Kidney epithelial cell (primary cell): ENCODE measurements around the gene PDCD11. TPM values are rescaled to one million over a fixed set of nuclear protein-coding genes. Genes with fewer than 3 reads are reported as not detected.
"Not testable (repeated sequence)": the region's sequence is repeated elsewhere in the genome, so short reads cannot be mapped to it uniquely, and the experiment has no call there.

Experiments
- DNase-seq: peaks from one replicate; pipeline ENCODE4 v3.0.0-alpha.2; 2010; ENCODE audit warnings: low read depth
- H3K27me3 ChIP-seq: 2 replicates; pipeline ENCODE4 v1.6.0; 2011; ENCODE audit warnings: low read length; ENCODE audit not compliant: control insufficient read depth, insufficient read depth
- H3K36me3 ChIP-seq: 2 replicates; pipeline ENCODE4 v1.5.1; 2011; ENCODE audit warnings: low read length; ENCODE audit not compliant: control insufficient read depth, insufficient read depth
- H3K4me3 ChIP-seq: 2 replicates; pipeline ENCODE4 v1.5.1; 2011; ENCODE audit warnings: low read depth, mild to moderate bottlenecking, control low read depth, low read length
- total RNA-seq: library from RNA; depleted of rRNA; stranded (reverse); fragments of >200 nt; gene quantifications from 2 replicates; pipeline ENCODE4 v1.2.3, GENCODE V29; 2015
- TF ChIP-seq, protein P1 (sequence below): IDR thresholded peaks from 2 replicates; pipeline ENCODE4 v1.5.1; 2011; ENCODE audit warnings: mild to moderate bottlenecking, moderate library complexity, low read length, control low read depth, inconsistent platforms; ENCODE audit not compliant: insufficient read depth, poor library complexity, severe bottlenecking

The PDCD11 gene
- total RNA-seq, 1 donor from 2014 or later = 53.0 TPM

DNA sequence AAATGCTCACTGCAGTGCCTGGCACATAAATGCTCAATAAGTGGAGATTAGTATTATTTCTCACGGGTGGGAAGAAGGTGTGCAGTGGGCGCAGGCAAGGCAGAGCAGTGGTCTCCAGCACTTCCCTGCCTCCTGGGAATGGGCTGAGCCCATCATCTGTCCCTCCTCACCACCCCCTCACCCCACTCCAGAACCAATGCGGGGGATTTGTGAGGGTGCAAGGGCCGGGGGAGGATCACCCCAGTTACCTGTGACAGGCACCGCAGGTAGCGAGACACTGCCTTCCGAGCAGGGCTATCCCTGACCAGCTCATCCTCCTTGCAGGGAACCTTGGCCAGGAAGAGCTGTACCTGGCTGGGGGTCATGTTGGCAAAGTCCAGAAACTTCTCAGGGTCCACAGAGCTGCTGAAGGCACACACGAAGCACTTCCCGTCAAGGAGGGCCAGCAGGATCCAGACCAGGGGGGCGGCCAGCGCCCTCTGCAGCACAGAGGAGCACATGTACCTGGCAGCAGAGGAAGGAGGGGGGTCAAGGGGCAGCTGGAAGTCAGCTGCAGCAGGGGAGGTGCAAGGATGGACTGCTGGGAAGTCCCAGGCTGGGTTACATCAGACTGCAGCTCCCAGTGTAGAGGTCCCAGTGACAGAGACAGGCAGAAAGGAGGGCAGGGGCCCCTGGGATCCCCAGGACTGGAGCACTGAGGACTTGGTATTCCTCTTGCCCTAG lies 79.8 kb downstream of the PDCD11 start:
- Histone ChIP-seq H3K4me3 (no peak overlapping the region), H3K27me3 (peaks cover 4% of the 10 kb centered on the region), H3K36me3 (no peaks in the 10 kb centered on the region)
- TF ChIP-seq, protein P1, sequence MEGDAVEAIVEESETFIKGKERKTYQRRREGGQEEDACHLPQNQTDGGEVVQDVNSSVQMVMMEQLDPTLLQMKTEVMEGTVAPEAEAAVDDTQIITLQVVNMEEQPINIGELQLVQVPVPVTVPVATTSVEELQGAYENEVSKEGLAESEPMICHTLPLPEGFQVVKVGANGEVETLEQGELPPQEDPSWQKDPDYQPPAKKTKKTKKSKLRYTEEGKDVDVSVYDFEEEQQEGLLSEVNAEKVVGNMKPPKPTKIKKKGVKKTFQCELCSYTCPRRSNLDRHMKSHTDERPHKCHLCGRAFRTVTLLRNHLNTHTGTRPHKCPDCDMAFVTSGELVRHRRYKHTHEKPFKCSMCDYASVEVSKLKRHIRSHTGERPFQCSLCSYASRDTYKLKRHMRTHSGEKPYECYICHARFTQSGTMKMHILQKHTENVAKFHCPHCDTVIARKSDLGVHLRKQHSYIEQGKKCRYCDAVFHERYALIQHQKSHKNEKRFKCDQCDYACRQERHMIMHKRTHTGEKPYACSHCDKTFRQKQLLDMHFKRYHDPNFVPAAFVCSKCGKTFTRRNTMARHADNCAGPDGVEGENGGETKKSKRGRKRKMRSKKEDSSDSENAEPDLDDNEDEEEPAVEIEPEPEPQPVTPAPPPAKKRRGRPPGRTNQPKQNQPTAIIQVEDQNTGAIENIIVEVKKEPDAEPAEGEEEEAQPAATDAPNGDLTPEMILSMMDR = peak; percentile 41
- DNase-seq = no peak

DNA sequence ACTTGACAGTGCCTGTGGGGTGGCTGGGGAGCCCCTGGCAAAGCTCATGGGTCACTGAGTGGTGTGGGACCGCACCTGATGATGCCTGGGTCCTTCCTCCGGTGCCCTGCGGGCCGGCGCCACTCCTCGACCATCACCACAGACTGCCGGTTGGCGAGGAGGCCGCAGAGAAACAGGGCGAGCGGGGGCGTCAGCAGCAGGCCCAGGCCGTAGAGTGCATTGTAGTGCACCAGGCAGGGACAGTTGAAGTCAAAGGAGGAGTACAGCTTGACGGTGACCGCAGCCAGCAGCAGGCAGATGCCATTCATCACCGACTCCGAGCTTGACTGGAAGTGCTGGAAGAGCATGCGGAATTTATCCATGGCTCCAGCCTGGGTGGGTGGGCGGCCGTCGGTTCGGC lies 82.2 kb downstream of the PDCD11 start:
- TF ChIP-seq, protein P1 = no peak
- H3K27me3 ChIP-seq = no peaks in the 10 kb centered on the region
- H3K4me3 ChIP-seq = no peak overlapping the region
- DNase-seq = no peak
- H3K36me3 ChIP-seq = no peaks in the 10 kb centered on the region

DNA sequence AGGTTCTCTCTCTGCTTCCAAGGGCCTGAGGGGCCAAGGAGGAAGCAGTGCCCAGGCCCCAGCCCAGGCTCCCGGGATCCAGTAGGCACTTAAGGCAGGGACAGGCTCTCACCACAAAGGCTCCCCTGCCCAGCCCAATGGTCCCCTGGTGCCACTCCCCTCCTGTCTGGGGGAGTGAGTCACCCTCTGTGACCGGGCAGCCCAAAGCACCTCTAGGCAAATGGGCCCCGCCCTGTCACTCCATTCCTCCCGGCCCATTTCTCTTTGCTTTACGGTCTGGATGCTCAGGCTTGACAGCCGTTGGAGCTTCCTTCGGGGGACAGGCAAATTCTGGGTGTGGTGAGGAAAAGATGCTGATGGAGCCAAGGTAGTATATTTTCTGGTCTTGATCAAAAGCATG lies 82.7 kb downstream of the PDCD11 start, which contains the start of gene CALHM3:
Gene CALHM3 (minus strand): TSS at position 106 of the 400 bp plus-strand sequence. CDS start 208 bp downstream, outside the sequence.
- Histone ChIP-seq H3K27me3 (no peaks in the 10 kb centered on the region), H3K36me3 (no peaks in the 10 kb centered on the region), H3K4me3 (no peak within 1 kb of the TSS)
- TF ChIP-seq, protein P1 = no peak
- DNase-seq = no peak

DNA sequence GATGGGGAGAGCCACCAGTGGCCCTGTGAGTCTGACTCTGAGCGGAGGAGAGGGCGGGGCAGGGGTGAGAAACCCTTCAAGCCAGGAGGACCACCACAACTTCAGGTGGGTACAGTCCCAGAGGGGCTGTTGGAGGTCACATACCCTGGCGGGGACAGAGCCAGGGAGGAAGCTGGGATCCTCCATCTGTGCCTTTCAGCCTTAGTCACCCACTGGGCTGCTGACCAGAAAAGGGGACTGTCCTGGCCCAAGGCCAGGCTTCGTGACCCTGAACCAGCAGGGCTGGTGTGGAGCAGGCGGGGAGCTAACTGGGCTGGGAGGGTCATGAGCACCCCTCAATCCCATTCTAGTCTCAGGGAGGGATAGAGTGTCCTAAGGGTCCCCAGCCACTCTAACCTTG lies 84.1 kb downstream of the PDCD11 start:
- no peaks in the 10 kb centered on the region for H3K36me3 ChIP-seq
- peaks cover 3% of the 10 kb centered on the region for H3K27me3 ChIP-seq
- DNase-seq = no peak
- no peak overlapping the region for H3K4me3 ChIP-seq
- TF ChIP-seq, protein P1 = no peak

DNA sequence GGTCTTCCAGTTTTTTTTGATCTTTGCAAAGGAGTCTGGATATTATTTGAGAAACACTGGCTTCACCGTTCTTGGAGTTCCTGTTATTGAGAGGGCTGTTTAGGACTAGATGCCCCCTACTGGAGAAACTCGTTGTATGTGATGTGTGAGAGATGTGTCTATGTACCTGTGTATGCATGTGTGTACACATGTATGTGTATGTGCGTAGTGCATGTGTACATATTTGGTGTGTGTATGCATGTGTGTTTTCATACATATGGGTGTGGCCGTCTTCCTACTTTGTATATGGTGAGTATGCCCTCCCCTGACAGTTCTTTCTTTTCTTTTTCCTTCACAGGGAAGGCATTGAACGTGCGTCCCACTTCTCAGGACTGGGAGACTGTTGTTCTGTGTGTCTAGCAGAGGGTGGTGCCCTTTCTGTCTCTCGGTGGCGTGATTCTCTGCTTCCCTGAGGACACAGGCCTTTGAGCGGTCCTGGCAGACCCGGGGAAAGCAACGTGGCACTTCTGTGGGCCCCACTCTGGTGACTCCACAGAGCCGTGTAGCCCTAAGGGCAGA lies 85.6 kb downstream of the PDCD11 start:
- H3K4me3 ChIP-seq = no peak overlapping the region
- DNase-seq = no peak

DNA sequence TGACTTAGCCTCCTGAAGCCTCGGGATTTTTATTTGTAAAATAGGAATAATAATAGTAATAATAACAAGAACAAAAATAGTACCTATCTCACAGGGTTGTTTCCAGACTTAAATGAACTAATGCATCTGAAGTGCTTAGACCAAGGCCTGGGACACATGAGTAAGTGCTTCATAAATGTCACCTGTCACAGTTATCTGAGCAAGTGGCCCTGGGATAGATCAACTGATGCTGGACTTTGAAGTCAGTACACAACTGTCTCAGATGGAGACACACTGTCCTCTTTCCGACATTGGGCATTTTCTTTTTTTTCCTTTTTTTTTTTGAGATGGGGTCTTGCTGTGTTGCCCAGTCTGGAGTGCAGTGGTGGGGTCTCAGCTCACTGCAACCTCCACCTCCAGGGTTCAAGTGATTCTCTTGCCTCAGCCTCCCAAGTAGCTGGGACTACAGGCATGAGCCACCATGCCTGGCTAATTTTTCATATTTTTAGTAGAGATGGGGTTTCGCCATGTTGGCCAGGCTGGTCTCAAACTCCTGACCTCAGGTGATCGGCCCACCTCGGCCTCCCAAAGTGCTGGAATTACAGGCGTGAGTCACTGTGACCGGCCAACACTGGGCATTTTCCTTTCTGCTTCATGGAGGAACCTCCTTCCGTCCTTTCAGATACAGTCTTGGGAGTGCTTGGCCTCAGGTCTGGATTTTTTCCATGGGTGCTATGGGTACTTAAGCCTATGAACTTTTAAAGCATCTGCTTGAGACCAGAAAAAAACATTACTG lies 90.4 kb downstream of the PDCD11 start:
- H3K27me3 ChIP-seq, H3K4me3 ChIP-seq, H3K36me3 ChIP-seq, DNase-seq: not testable (repeated sequence)

More for the DNA sequence above, 85.6 kb downstream of the PDCD11 start:
- H3K27me3 ChIP-seq = peaks cover 3% of the 10 kb centered on the region
- H3K36me3 ChIP-seq = no peaks in the 10 kb centered on the region
- TF ChIP-seq, protein P1 = peak; percentile 68
